Osteocyte (in vitro differentiated cells): ENCODE measurements around the gene MAFF. TPM values are rescaled to one million over a fixed set of nuclear protein-coding genes. Genes with fewer than 3 reads are reported as not detected.

Source experiments
- DNase-seq: peaks from one replicate; pipeline ENCODE4 v3.0.0; 2021; ENCODE audit warnings: mixed read lengths; ENCODE audit not compliant: unreplicated experiment; ENCODE audit errors: extremely low spot score
- H3K27ac Mint-ChIP-seq: one replicate; pipeline ENCODE4 v1.8.0; 2021; ENCODE audit warnings: mild to moderate bottlenecking, mixed read lengths; ENCODE audit not compliant: unreplicated experiment
- H3K27me3 Mint-ChIP-seq: one replicate; pipeline ENCODE4 v1.8.0; 2021; ENCODE audit warnings: mixed read lengths; ENCODE audit not compliant: unreplicated experiment
- H3K36me3 Mint-ChIP-seq: one replicate; pipeline ENCODE4 v1.8.0; 2021; ENCODE audit warnings: mixed read lengths; ENCODE audit not compliant: unreplicated experiment
- H3K4me1 Mint-ChIP-seq: one replicate; pipeline ENCODE4 v1.8.0; 2021; ENCODE audit warnings: mixed read lengths; ENCODE audit not compliant: unreplicated experiment
- H3K4me3 Mint-ChIP-seq: one replicate; pipeline ENCODE4 v1.8.0; 2021; ENCODE audit warnings: mild to moderate bottlenecking, moderate library complexity, mixed read lengths; ENCODE audit not compliant: unreplicated experiment
- H3K9me3 Mint-ChIP-seq: one replicate; pipeline ENCODE4 v1.8.0; 2021; ENCODE audit warnings: mixed read lengths; ENCODE audit not compliant: unreplicated experiment
- total RNA-seq: library from RNA; stranded (reverse); gene quantifications from 2 replicates; pipeline ENCODE4 v1.2.1, GENCODE V29; 2021
- TF ChIP-seq, protein P1 (sequence below): fragments of 200-600 bp; sonication (generic); IDR thresholded peaks from 2 replicates; pipeline ENCODE4 v1.5.0; 2021; ENCODE audit warnings: antibody characterized with exemption, mild to moderate bottlenecking, moderate library complexity

MAFF gene
- total RNA-seq, 1 donor from 2014 or later = 17.0 TPM

- Mint-ChIP-seq H3K36me3 (no peaks in the 10 kb centered on the region), H3K4me3 (peak overlapping the region; percentile 2), H3K4me1 (peaks cover 37% of the 10 kb centered on the region), H3K27ac (peak overlapping the region; percentile 95), H3K27me3 (no peaks in the 10 kb centered on the region), H3K9me3 (no peaks in the 10 kb centered on the region)
- DNase-seq = no peak
- TF ChIP-seq, protein P1, sequence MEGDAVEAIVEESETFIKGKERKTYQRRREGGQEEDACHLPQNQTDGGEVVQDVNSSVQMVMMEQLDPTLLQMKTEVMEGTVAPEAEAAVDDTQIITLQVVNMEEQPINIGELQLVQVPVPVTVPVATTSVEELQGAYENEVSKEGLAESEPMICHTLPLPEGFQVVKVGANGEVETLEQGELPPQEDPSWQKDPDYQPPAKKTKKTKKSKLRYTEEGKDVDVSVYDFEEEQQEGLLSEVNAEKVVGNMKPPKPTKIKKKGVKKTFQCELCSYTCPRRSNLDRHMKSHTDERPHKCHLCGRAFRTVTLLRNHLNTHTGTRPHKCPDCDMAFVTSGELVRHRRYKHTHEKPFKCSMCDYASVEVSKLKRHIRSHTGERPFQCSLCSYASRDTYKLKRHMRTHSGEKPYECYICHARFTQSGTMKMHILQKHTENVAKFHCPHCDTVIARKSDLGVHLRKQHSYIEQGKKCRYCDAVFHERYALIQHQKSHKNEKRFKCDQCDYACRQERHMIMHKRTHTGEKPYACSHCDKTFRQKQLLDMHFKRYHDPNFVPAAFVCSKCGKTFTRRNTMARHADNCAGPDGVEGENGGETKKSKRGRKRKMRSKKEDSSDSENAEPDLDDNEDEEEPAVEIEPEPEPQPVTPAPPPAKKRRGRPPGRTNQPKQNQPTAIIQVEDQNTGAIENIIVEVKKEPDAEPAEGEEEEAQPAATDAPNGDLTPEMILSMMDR = no peak
Measured at GRCh38 chr22:38205261-38206128, 3.7 kb downstream of the MAFF start.

- TF ChIP-seq, protein P1 = no peak
- no peaks in the 10 kb centered on the region for H3K27me3 Mint-ChIP-seq
- H3K9me3 Mint-ChIP-seq = no peaks in the 10 kb centered on the region
- no peak overlapping the region for H3K27ac Mint-ChIP-seq
- H3K4me3 Mint-ChIP-seq = no peak overlapping the region
- H3K4me1 Mint-ChIP-seq = peaks cover 34% of the 10 kb centered on the region
- H3K36me3 Mint-ChIP-seq = no peaks in the 10 kb centered on the region
- no peak for DNase-seq
Measured at GRCh38 chr22:38207898-38208432, 6.2 kb downstream of the MAFF start.

DNA sequence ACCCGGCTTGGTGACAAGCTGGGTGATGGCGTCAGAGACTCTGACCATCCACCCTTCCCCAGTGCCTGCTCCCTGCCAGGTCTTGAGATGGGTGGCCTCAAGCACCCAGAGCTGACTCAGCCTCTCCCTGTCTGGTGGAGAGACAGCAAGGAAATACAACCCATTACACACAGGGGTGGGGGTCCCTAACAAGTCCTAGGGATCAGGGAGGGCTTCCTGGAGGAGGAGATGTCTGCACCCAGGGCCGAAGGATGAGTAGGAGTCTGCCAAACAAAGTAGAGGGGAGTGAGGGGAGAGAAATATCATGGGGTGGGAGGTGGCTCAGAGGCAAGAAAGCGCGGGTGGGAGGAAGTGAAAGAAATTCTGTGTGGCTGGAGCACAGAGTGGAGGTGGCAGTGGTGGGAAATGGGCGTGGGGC lies 6.8 kb downstream of the MAFF start:
- Mint-ChIP-seq H3K4me1 (peaks cover 33% of the 10 kb centered on the region), H3K4me3 (no peak overlapping the region), H3K9me3 (no peaks in the 10 kb centered on the region), H3K27me3 (no peaks in the 10 kb centered on the region), H3K27ac (no peak overlapping the region), H3K36me3 (peaks cover 4% of the 10 kb centered on the region)
- DNase-seq = no peak
- TF ChIP-seq, protein P1 = no peak

DNA sequence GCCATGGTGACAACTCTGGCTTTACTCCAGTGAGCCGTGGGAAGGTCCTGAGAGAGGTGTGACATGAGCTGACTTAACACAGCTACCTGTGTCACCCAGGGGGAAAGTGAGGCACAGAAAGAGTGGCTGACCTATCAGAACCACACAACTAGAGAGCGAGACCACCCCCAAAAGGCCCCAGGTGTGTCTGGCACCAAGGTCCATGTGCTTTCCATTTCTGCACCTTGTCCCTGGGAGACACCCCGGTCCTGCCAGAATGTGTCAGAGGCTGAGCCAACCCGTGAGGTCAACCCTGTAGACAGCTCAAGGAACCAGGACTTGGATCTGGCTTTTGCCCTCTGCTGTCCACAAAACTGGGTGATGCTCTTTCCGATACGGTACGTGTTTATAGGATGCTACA lies 9.8 kb downstream of the MAFF start:
- Mint-ChIP-seq H3K27me3 (no peaks in the 10 kb centered on the region), H3K4me3 (no peak overlapping the region), H3K4me1 (peaks cover 21% of the 10 kb centered on the region), H3K36me3 (peaks cover 11% of the 10 kb centered on the region), H3K27ac (no peak overlapping the region), H3K9me3 (no peaks in the 10 kb centered on the region)
- no peak for DNase-seq
- TF ChIP-seq, protein P1 = no peak

DNA sequence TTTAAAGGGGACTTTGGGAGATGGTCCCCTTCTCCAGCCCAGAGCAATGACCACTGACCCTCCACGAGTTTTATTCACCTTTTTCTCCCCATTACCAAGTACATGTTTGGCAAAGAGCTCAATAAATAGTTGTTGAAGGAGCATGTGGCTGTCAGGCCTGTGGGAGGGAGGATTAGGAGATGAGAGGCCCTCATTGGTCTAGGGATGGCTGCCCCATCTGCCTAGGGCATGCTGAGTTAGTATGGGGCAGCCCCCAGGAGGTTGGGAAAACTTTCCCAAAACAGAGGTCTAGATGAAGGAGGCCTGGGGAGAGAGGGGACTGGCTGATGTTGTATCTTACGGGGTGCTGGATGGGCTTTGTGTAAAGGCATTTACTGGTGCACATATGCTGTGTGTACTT lies 10.6 kb downstream of the MAFF start:
- Mint-ChIP-seq H3K9me3 (no peaks in the 10 kb centered on the region), H3K27me3 (no peaks in the 10 kb centered on the region), H3K4me1 (peaks cover 23% of the 10 kb centered on the region), H3K36me3 (peaks cover 12% of the 10 kb centered on the region), H3K27ac (no peak overlapping the region), H3K4me3 (no peak overlapping the region)
- TF ChIP-seq, protein P1 = no peak
- DNase-seq = no peak
